ENCODE data around the gene DOK6.

The DOK6 gene

DNA sequence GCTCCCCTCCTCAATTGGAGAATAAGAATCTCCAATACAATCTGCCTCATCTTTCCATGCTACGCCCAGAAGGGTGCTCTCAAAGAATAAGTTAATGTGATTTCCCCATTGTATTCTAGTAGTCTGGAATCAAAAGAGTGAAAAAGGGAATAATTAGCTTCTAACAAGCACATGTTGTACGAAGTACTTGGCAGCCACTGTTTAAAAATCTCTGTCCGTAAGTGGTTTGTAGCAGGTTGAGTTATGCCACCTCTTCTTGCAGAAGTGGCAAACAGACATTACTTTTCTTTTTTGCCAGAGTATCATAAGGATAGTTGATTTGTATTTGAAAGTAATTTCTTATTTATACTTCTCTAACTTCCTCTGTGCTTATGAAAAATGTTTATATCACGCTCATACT lies 362.3 kb downstream of the DOK6 start:
- in situ Hi-C loops (cut with HindIII; ENCODE audit: low sequenced_read_pairs) = no loop called here
- no peak for TF ChIP-seq CTCF (IDR thresholded peaks at IDR 0.05; ENCODE audit: low read depth, low read length)

GRCh38 chr18:69763821-69764220 lies 363.1 kb downstream of the DOK6 start:
- DNase-seq (ENCODE audit: low read depth, low spot score) = no peak
- in situ Hi-C loops (cut with HindIII; ENCODE audit: low sequenced_read_pairs) = no loop called here
- no peak for TF ChIP-seq CTCF (IDR thresholded peaks at IDR 0.05; ENCODE audit: low read depth, low read length)
- no peak overlapping the region for H3K4me3 ChIP-seq (ENCODE audit: low read depth, low read length)

More for the DNA sequence above, 362.3 kb downstream of the DOK6 start:
- no peak overlapping the region for H3K4me3 ChIP-seq (ENCODE audit: low read depth, low read length)
- no peak for DNase-seq (ENCODE audit: low read depth, low spot score)

DNA sequence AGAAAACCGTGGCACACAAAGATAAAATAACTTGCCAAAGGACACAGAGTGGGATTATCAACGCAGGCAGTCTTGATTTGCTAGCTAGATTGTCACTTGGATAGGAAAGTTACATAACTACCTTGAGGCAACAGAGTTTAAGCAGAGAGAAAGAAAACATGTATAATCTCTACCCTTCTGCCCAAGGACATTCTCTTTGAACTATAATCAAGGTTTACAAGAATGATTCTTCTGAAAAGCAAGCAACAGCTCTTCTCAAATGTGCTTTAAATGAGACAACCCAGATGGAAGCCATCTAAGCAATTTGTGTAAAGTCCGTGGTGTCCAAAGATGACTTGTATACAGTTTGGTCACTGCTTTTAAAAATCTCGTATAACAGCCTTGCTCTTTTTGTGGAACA lies 369.6 kb downstream of the DOK6 start:
- no peak for TF ChIP-seq CTCF (IDR thresholded peaks at IDR 0.05; ENCODE audit: low read depth, low read length)
- no peak for DNase-seq (ENCODE audit: low read depth, low spot score)
- H3K4me3 ChIP-seq (ENCODE audit: low read depth, low read length) = no peak overlapping the region
- in situ Hi-C loops (cut with HindIII; ENCODE audit: low sequenced_read_pairs) = no loop called here

DNA sequence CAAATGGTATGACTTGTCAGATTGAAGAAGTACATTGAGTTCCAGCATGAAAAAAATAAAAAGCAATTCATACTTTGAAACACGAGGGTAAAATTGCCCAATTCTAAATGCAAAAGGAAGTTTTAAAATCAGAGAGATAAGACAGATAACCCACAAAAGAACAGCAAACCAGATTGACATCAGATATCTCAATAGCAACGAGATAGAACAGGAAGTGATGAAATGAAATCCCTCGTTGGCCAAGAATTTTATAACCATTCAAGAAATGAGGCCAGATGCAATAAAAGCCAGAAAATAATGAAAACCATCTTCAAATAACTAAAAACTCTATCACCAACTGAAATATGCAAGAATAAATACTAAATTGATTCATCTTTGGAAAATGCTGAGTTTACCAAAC lies 374.1 kb downstream of the DOK6 start:
- no peak for DNase-seq (ENCODE audit: low read depth, low spot score)
- in situ Hi-C loops (cut with HindIII; ENCODE audit: low sequenced_read_pairs) = no loop called here
- H3K4me3 ChIP-seq (ENCODE audit: low read depth, low read length) = no peak overlapping the region
- no peak for TF ChIP-seq CTCF (IDR thresholded peaks at IDR 0.05; ENCODE audit: low read depth, low read length)

GRCh38 chr18:69777248-69777647 lies 376.6 kb downstream of the DOK6 start:
- H3K4me3 ChIP-seq (ENCODE audit: low read depth, low read length) = no peak overlapping the region
- DNase-seq (ENCODE audit: low read depth, low spot score) = no peak
- no peak for TF ChIP-seq CTCF (IDR thresholded peaks at IDR 0.05; ENCODE audit: low read depth, low read length)
- in situ Hi-C loops (cut with HindIII; ENCODE audit: low sequenced_read_pairs) = no loop called here

DNA sequence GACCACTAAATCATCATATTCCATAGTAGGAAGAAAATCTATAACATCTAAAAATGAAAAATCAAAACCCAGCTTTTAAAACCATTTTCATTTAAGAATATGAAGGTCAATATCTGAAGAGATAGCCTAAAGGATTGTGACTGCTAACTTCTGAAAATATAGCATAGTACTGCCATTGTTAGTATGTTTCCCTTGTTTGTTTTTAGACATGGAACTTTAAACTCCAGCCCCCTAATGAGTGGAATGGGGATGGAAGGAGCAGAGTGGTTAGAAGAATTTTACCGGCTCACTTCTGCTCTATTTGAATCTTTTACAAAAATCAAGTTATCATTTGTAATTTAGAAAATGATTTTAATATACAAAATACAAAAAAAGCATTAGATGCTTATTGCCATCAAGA lies 378.0 kb downstream of the DOK6 start:
- H3K4me3 ChIP-seq (ENCODE audit: low read depth, low read length) = no peak overlapping the region
- TF ChIP-seq CTCF (IDR thresholded peaks at IDR 0.05; ENCODE audit: low read depth, low read length) = no peak
- DNase-seq (ENCODE audit: low read depth, low spot score) = no peak
- in situ Hi-C loops (cut with HindIII; ENCODE audit: low sequenced_read_pairs) = no loop called here

DNA sequence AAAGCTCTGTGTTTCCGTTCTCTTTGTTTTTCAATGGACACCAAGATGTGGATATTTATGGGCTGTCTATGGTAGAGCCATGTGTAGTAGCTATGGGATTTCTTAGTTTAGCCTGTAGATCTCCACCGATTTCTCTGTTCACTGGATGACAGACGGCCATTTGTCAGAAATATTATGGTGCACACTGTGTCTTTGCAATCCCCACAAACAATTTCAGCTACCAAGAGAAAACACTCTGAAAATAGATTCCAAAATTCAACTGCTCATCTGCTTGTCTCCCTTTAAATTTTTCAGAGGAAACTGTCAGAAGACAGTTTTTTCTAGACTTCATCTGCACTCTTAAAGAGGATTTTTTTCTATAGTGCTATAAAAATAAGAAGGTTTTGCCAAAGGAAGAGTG lies 380.2 kb downstream of the DOK6 start:
- TF ChIP-seq CTCF (IDR thresholded peaks at IDR 0.05; ENCODE audit: low read depth, low read length) = no peak
- no peak overlapping the region for H3K4me3 ChIP-seq (ENCODE audit: low read depth, low read length)
- in situ Hi-C loops (cut with HindIII; ENCODE audit: low sequenced_read_pairs) = no loop called here
- DNase-seq (ENCODE audit: low read depth, low spot score) = no peak

Measured in astrocyte of the spinal cord (primary cell).